ENCODE measurements around the gene SLCO4A1. TPM values are rescaled to one million over a fixed set of nuclear protein-coding genes. Genes with fewer than 3 reads are reported as not detected.
"Not testable (repeated sequence)": the region's sequence is repeated elsewhere in the genome, so short reads cannot be mapped to it uniquely, and the experiment has no call there.

SLCO4A1 gene
- total RNA-seq, 1 donor from 2014 or later = 1.4 TPM

- Mint-ChIP-seq H3K27me3 (ENCODE audit: unreplicated experiment) (peaks cover 15% of the 10 kb centered on the region), H3K27ac (ENCODE audit: unreplicated experiment) (no peak overlapping the region), H3K4me1 (ENCODE audit: unreplicated experiment) (no peaks in the 10 kb centered on the region), H3K4me3 (ENCODE audit: unreplicated experiment) (no peak overlapping the region), H3K9me3 (ENCODE audit: unreplicated experiment) (no peaks in the 10 kb centered on the region), H3K36me3 (ENCODE audit: low read depth, unreplicated experiment) (no peaks in the 10 kb centered on the region)
- no peak for TF ChIP-seq CTCF (IDR thresholded peaks at IDR 0.05; ENCODE audit: unreplicated experiment)
- no peak for DNase-seq (ENCODE audit: low spot score)
Measured at GRCh38 chr20:62678553-62678952, 36.2 kb downstream of the SLCO4A1 start.

- no peak for DNase-seq (ENCODE audit: low spot score)
- Mint-ChIP-seq H3K27me3 (ENCODE audit: unreplicated experiment) (peaks cover 10% of the 10 kb centered on the region), H3K4me1 (ENCODE audit: unreplicated experiment) (no peaks in the 10 kb centered on the region), H3K4me3 (ENCODE audit: unreplicated experiment) (no peak overlapping the region), H3K36me3 (ENCODE audit: low read depth, unreplicated experiment) (no peaks in the 10 kb centered on the region), H3K27ac (ENCODE audit: unreplicated experiment) (no peak overlapping the region), H3K9me3 (ENCODE audit: unreplicated experiment) (no peaks in the 10 kb centered on the region)
- TF ChIP-seq CTCF (IDR thresholded peaks at IDR 0.05; ENCODE audit: unreplicated experiment) = no peak
Measured at GRCh38 chr20:62679978-62680589, 37.8 kb downstream of the SLCO4A1 start.

- H3K27me3 Mint-ChIP-seq (ENCODE audit: unreplicated experiment) = peaks cover 6% of the 10 kb centered on the region
- no peak for TF ChIP-seq CTCF (IDR thresholded peaks at IDR 0.05; ENCODE audit: unreplicated experiment)
- DNase-seq (ENCODE audit: low spot score) = no peak
- no peaks in the 10 kb centered on the region for H3K36me3 Mint-ChIP-seq (ENCODE audit: low read depth, unreplicated experiment)
- H3K4me3 Mint-ChIP-seq (ENCODE audit: unreplicated experiment) = no peak overlapping the region
- H3K27ac Mint-ChIP-seq (ENCODE audit: unreplicated experiment) = no peak overlapping the region
- peaks cover 7% of the 10 kb centered on the region for H3K4me1 Mint-ChIP-seq (ENCODE audit: unreplicated experiment)
- H3K9me3 Mint-ChIP-seq (ENCODE audit: unreplicated experiment) = no peaks in the 10 kb centered on the region
Measured at GRCh38 chr20:62682912-62683517, 40.7 kb downstream of the SLCO4A1 start.

- H3K4me1 Mint-ChIP-seq (ENCODE audit: unreplicated experiment) = peaks cover 12% of the 10 kb centered on the region
- DNase-seq (ENCODE audit: low spot score); H3K4me3 Mint-ChIP-seq (ENCODE audit: unreplicated experiment); H3K36me3 Mint-ChIP-seq (ENCODE audit: low read depth, unreplicated experiment); H3K9me3 Mint-ChIP-seq (ENCODE audit: unreplicated experiment); H3K27me3 Mint-ChIP-seq (ENCODE audit: unreplicated experiment); H3K27ac Mint-ChIP-seq (ENCODE audit: unreplicated experiment): not testable (repeated sequence)
Measured at GRCh38 chr20:62683660-62684322, 41.5 kb downstream of the SLCO4A1 start.

- TF ChIP-seq CTCF (IDR thresholded peaks at IDR 0.05; ENCODE audit: unreplicated experiment) = no peak
- Mint-ChIP-seq H3K4me3 (ENCODE audit: unreplicated experiment) (no peak overlapping the region), H3K4me1 (ENCODE audit: unreplicated experiment) (peaks cover 12% of the 10 kb centered on the region), H3K9me3 (ENCODE audit: unreplicated experiment) (no peaks in the 10 kb centered on the region), H3K27me3 (ENCODE audit: unreplicated experiment) (peaks cover 9% of the 10 kb centered on the region), H3K27ac (ENCODE audit: unreplicated experiment) (no peak overlapping the region), H3K36me3 (ENCODE audit: low read depth, unreplicated experiment) (no peaks in the 10 kb centered on the region)
- no peak for DNase-seq (ENCODE audit: low spot score)
Measured at GRCh38 chr20:62684981-62685380, 42.7 kb downstream of the SLCO4A1 start.

Data from endothelial cell (in vitro differentiated cells).